Skeletal muscle cell (primary cell): ENCODE data around the gene PRKRIP1.
"Not testable (repeated sequence)": the region's sequence is repeated elsewhere in the genome, so short reads cannot be mapped to it uniquely, and the experiment has no call there.

Source experiments
- DNase-seq: peaks from one replicate; pipeline ENCODE4 v3.0.0-alpha.2; 2010; ENCODE audit warnings: low read depth
- H3K4me3 ChIP-seq: 2 replicates; pipeline ENCODE4 v1.5.1; 2011; ENCODE audit warnings: low read depth, mild to moderate bottlenecking, control low read depth, low read length, moderate library complexity

PRKRIP1 gene

GRCh38 chr7:102472126-102473041 lies 76.2 kb downstream of the PRKRIP1 start:
- DNase-seq = no peak

GRCh38 chr7:102473271-102473991 lies 77.3 kb downstream of the PRKRIP1 start:
- H3K4me3 ChIP-seq = no peak overlapping the region
- no peak for DNase-seq

More at GRCh38 chr7:102472126-102473041, 76.2 kb downstream of the PRKRIP1 start:
- no peak overlapping the region for H3K4me3 ChIP-seq

GRCh38 chr7:102474116-102474515 lies 78.0 kb downstream of the PRKRIP1 start:
- H3K4me3 ChIP-seq, DNase-seq: not testable (repeated sequence)

GRCh38 chr7:102474736-102475435 lies 78.7 kb downstream of the PRKRIP1 start:
- not testable (repeated sequence) for DNase-seq

More at GRCh38 chr7:102474736-102475435, 78.7 kb downstream of the PRKRIP1 start:
- not testable (repeated sequence) for H3K4me3 ChIP-seq
